Activated T-cell treated with anti-CD3 and anti-CD28 coated beads for 1 hour (primary cell): ENCODE measurements around the gene TACC2.

Source experiments
- DNase-seq: peaks from one replicate; pipeline ENCODE4 v3.0.0-alpha.2; 2020; ENCODE audit warnings: low read depth

The TACC2 gene

DNA sequence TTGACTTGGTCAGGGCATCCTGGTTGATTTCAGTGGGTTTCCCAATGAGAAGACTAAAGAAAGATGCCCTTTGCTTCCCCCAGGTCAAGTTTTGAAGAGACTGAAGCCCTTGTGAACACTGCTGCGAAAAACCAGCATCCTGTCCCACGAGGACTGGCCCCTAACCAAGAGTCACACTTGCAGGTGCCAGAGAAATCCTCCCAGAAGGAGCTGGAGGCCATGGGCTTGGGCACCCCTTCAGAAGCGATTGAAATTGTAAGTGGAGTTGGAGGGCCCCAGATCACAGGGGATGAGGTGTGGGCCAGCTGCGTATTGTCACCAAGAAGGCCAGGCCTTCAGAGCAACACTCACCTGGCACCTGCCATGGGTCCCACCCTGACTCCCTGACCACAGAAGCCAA is 238.8 kb downstream of the TACC2 start:
- DNase-seq = no peak

DNA sequence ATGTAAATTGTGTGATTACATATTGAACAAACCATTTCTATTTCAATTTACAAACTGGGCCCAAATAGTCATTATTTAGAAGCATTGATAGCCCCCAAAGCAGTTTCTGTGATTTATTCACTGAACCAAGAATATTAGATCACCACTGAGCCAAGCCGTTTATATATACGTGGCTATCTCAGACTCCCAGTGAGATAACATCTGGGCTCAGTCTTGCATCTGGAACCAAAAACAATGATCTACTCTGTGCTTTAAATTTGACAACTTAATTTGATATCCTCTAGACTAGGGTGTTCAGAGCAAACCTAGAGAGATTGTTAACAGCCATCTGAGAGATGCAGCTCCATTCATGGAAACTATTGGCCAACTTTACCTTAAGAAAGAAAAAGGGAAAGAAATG is 240.7 kb downstream of the TACC2 start:
- DNase-seq = no peak

DNA sequence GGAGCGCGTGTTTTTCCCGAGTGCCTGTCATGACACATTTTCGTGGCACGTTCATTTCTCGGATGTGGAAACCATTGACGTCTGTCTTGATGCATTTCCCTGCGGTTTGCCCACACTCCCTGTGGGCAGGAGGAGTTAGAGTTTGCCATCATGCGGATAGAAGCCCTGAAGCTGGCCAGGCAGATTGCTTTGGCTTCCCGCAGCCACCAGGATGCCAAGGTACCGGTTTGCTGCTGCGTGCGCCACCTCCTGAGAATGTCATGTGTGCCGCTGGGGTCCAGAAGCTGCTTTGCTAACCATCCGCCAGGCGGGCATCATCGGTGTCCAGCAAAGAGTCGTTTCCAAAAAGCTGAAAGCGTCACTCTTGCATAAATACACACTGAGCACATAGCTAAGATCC is 241.3 kb downstream of the TACC2 start:
- no peak for DNase-seq

DNA sequence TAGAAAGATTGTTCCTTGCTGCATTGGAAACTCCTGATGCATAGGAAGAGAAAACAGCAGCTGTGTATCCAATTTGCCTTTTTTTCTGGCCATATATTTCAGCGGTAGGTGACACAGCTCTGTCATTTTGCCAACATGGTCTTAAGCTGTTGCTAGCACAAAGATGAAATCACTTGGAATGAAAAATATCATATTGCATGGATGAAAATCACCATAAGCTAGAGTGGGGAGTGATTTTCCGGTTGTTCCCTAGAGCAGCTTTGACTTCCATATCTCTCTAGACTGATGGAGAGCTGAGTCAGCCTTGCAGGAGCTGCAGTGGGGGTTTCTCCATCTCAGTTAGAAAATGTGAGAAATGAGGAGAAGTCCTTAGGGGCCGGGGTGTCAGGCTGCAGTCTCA is 243.8 kb downstream of the TACC2 start:
- no peak for DNase-seq

DNA sequence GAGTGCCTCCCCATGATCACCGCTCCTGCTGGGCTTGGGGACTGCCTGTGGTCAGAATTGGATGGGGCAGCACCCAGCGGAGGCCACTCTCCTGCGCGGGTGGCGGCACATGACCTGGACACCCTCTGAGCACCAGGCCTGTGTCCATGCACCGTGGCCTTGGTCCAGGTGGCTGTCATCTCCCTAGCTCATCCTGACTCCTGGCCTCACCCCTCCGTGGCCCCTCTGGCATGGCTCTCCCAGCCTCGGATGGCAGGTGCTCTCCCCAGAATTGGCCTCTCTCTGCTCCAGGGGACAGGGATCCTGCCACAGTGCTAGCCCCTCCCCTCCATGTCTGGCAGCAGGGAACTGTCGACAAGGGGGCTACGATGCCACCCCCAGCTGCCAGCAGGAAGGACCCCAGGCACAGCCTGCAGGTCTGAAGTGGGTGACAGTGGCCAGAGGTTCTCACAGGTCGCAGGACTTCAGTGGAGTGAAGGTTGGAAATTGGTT is 244.9 kb downstream of the TACC2 start:
- no peak for DNase-seq

DNA sequence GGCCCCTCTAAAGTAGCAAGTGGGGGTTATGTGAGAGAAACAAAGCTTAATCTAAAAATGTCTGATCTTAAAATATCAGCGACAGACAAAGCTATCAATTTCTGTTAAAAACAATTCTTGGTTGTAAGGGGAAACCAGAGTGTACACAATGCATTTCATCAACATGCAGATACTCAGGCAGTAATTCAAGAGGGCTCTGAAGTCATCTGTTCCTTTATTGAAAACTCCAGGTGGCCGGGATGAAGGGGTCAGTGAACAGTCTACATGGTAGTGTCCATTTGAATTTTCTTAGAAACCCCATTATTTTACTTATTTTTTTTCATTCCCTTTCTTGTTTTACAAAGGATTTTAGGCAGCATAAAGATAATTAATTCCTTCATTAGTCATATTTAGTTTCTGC is 245.5 kb downstream of the TACC2 start:
- DNase-seq = no peak

DNA sequence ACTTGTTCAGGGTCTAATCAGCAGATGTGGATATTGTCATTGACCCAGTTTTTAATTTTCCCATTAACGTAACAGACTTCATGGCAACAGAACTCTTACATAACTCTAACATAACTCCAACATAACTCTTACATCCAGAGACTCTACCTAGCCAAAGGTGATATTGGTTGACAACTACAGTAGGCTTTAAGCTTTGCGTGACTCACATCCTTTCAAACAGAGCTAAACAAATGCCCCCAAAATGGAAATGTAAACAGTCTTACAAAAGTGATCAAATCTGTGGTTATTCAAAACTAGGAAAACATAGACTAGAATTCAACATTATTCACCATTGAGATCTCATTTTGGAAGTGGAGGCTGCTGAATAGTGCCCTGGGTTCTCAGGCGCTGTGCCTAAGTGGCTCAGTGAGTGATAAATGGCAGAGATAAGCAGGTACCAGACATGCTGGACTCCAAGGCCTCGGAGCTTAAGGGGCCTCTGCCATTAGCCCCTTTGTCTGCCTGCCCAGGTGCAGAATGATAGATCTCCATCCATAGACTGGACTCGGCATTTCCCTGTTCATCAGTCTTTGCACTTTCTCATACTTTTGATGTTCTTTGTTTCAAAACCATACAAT is 247.8 kb downstream of the TACC2 start:
- no peak for DNase-seq

DNA sequence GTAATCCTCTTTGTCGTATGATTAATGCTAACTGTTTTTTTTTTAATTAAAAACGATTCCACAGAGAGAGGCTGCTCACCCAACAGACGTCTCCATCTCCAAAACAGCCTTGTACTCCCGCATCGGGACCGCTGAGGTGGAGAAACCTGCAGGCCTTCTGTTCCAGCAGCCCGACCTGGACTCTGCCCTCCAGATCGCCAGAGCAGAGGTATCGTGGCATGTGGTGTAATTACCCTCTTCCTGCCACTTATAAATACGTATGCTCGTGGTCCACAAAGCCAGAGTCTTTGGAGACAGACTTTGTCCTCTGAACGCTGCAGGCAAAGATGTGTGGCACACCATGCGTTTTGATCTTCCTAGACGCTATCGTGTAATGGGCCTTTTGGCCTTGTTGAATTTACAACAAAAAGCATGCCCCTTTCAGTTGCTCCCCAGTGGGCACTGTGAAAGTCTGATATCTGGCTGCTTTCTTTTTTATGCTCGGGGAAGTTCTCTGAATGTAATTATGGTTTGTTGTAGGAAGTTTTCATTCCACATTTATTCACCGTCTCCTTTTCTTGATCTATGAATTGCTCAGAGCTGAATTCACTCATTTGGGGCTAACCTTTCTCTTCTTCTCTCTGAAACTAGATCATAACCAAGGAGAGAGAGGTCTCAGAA is 248.5 kb downstream of the TACC2 start:
- DNase-seq = no peak

DNA sequence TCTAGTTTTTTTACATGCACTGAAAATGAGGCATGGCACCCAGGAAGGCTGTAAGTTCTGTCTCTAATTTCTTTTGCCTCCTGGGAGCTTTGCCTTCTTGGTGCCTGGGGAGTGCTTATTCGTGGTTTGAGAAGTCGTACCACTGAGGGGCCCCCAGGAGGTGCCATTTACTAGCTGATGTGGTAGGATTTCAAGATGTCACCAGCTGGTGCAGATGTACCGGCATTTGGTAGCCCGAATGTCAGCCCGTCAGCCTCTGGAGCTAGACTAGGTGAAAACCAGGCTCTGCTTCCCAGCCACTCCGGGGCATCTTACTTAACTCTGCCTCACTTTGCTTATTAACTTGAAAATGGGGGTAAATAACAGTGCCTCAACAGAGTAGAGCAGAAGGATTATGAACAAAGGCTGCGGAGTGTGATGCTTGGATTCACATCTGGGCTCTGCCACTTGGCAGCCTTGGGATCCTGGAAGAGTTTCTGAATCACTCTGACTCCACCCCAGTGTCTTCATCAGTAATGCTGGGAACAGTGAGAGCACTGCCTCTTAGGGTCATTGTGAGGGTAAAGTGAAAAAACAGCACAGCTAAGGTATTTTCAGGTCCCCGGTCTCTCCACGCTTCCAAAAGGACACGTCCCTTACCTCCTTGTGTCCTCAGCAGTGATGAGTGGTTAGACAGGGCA is 250.8 kb downstream of the TACC2 start:
- DNase-seq = no peak

DNA sequence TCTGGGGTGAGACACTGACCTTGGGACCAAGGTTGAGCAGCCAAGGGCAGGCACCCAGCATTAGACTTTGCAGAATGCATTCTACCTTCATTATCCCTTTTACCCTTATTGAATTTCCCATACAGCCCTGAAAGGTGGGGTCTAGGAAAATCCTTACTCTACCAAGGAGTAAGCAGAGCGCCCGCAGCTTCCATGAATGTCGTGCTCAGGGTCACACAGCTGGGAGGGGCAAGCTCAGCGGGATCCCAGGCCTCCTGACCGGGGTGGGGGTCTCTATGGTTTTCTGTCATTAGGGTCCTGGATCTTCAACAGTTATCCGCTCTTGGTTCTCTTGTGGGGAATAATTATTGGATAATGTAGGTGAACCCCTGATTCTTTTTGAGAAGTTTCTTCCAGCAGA is 251.4 kb downstream of the TACC2 start:
- no peak for DNase-seq

DNA sequence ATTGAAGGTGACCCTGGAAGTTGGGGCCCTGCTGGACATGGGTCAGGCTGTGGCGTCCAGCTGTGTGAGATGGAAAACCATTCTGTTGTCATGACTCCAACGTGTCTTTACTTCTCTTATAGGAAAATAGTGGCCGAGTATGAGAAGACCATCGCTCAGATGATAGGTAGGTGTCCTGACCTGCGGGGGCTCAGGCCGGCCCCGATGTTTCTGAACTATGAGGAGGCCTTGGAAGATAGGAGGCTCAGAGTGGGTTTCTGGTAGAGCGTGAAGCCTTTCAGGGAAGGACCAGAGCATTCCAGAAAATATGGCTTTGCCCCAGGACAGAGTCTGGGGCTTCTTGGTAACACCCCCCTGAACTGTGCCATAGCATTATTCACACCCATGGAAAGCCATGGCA is 252.9 kb downstream of the TACC2 start:
- no peak for DNase-seq

DNA sequence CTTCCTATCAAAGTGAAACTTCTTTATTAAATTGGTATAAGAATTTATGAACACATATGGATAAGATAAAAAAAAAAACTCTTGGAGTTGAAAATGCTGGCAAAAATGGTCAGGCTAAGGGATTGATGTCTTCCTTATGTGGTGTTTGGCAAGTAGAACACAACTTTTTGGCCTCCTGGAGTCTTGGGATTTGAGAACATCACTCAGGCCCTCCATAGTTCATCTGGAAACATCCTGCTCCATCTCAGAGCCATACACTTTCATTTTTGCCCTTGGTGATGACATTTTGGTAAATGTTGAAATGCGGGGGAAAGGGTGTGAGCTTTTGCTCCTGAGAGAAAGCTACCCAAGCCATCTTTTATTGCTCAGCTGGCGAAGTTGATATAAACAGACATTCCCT is 254.6 kb downstream of the TACC2 start:
- no peak for DNase-seq

DNA sequence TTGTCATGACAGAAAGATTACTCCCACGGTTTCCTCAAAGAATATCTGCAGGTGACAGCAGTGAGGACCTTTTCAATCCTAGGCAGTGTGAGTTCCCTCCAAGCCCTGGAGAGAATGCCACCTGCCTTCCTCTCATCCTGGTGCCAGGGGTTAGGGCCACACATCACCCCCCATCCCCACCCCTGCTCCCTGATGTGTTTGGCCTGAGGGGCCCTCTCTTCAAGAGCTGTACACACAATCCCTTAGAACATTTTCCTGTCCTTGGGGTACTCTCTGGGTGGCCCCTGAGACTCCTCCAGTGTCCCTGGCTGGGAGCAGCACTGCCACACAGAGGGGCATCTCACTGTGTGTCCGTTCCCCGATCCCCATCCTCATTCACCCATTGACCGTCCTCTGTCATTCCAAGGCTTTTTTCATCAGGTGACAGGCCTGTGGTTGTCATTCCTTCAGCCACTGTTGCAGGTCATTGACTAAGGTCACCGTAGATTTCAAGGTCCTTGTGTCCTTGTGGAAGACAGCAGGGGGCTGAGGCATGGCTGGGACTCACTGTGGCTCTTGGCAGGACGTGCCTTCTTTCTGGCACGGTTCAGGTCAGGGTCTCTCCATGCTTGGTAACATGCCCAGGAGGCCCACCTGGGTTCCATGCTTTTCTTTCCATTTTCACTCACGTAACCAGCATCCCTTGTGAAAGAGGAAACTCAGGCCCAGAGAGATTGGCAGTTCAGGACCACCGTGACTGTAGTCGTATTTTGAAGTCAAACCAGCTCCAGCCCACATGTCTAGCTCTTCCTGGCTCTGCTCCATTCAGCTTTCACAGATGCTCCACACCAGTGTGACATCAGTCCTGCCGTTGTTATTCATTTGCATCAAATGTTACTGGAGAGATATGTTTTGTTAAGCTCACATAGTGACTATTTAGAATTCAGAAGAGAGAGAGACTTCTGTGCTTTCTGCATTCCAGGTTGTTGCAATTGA is 255.3 kb downstream of the TACC2 start:
- DNase-seq = no peak

DNA sequence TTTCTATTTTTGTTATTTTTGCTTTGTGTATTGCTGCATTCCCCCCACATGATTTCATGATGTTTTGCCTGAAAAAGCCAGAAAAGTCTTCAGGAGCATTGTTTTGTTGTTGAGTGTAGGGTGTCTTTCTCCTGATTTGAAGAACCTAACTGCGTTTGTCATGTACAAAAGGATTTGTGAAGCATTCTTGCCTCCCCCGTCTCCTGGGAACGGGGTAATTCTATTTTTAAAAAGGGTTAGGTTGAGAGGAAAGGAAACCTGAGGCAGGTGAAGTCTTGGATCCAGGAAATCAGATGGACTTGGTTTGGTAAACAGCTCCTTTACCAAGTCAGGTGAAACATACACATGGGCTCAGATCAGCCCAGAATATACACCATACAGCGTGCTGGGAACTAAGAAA is 256.2 kb downstream of the TACC2 start:
- no peak for DNase-seq

DNA sequence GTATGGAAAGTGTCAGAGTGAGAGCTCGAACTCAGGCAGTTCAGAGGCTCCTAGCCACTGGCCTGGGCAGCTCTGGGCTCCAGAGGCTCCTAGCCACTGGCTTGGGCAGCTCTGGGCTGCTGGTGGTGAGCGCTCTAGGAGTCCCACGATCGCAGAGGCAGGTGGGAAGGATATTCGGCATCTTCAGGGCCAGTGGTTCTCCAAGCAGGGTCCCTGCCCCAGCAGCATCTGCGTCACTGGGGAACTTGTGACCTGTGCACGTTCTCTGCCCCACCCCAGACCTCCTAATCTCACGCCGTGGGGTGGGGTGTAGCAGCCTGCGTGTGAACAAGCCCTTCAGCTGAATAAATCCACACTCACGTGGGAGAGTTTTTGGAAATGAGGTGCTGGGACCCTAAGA is 256.9 kb downstream of the TACC2 start:
- DNase-seq = no peak

DNA sequence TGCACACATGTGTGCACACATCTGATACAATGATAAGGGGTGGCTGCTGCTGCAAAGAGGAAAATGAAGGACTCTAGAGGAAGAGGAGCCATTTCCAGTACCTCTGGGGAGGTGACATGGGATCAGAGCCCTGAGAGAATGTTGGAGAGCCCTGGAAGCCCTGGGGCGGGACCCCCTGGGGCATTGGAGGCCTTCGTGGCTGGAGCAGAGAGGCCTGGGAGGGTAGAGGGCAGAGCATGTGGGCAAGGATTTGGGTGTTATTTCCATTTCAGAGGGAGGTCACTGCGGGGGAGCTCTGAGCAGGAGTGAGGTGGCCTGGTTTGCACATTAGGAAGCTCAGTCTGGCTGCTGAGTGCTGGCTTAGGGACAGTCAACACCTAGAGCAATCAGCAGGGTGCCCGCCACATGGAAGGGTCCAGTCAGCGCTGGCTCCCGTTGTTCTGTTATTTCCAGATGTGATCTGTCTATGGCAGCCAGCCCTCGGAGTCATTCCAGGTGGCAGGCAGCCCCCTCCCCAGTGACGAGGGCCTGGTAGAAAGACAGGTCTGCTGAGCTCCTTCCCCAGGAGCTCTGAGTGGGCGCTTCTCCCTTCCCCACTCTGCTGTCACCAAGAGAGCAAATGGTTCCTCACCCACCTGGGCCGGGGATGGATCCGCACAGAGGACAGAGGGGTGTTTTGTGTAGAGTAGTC is 258.0 kb downstream of the TACC2 start:
- DNase-seq = no peak

DNA sequence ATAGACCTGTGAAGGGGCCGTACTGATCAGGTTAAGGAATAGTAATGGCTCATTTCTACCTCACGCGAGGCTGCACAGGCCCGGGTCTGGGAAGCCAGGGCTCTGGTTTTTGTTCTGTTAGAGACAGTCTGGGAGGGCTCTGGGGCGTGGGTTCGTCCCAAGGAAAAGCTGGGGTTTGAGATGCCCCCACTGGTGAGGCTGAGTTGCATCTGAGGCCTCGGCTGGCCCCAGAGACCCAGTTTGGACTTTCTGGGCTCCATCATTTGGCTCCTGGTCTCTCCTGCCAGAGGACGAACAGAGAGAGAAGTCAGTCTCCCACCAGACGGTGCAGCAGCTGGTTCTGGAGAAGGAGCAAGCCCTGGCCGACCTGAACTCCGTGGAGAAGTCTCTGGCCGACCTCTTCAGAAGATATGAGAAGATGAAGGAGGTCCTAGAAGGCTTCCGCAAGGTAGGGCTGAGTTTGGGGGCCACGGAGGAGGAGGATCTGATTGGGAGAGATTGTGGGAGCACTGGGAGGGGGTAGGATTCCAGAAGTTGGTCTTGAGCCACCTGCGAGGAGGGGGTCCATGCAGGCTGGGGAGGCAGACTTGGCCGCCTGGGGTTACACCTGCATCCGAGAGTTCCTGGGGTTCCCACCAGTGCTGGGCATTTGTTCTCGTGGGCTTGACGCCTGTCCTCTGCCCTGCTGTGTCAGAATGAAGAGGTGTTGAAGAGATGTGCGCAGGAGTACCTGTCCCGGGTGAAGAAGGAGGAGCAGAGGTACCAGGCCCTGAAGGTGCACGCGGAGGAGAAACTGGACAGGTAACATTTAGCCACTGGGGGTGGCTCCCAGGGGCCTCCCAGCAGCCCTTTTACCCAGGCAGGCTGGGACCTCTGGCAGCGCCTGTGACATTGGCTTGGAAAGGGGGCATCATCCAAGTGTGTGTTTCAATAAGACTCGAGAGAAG is 259.7 kb downstream of the TACC2 start:
- DNase-seq = no peak

DNA sequence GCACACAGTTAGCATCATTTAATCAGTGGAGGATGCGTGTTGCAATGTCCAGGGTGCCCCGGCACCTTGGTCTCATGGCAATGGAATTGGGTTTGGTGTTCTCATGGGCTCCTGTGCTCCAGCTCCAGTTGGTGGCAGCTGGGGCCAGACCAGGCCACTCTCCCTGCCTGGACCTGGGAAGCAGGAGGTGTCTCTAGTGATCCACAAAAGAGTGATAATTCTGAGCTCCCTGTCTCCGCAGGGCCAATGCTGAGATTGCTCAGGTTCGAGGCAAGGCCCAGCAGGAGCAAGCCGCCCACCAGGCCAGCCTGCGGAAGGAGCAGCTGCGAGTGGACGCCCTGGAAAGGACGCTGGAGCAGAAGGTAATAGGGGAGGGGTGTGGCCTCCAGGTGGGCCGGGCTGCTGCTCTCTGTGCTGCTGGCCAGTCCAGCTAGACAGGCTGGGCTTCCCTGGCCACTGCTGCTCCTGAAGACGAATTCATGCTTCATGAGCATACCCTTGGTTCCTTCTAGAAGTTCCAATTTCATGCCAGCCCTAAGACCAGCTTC is 260.4 kb downstream of the TACC2 start:
- no peak for DNase-seq

DNA sequence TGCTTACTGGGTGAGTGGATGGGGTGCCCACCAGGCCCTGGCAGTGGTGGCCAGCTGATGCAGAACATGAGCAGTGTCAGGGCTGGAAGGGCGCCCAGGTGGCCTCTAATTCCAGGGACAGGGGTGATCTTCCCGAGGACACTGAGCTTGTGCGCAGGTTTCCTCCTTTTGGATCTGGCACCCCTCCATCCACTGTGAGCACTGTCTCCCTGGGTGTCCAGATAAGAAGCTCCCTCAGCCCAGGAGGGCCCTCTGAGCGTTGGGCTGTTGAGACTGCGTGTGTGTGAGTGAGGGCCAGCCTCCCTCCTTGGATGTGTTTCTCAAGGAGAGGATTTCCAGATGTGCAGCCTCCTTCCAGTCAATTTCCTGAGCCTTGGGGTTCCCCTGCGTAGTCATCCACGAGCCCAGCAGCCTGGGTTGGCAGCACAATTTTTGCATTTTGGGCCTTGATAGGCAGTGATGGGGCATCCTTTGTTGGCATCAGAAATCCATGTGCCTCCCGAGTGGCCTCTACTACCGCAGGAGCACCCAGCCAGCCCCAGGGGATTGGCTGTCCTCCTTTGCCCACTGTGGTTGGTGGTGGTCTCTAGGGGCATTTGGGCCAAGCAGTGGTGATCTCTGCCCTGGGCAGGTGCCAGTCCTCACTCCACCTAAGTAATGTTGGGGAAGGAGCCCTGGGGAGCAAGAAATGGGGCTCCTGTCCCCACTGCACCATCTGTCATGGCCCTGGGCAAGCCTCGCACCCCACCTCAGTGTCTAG is 261.2 kb downstream of the TACC2 start:
- DNase-seq = no peak
